H1 (cell line): Measurements from ENCODE around the gene PRSS50. TPM values are rescaled to one million over a fixed set of nuclear protein-coding genes. Genes with fewer than 3 reads are reported as not detected.

Experiments used
- CTCF ChIA-PET: fragments of 300-600 bp; sonication (Branson Sonifier 250); formaldehyde crosslinking; loops from one replicate; lab custom pipeline; 2021; ENCODE audit not compliant: partially characterized antibody; lab: Charles Lee
- POLR2A ChIA-PET: fragments of 300-600 bp; sonication (Branson Sonifier 250); formaldehyde crosslinking; loops from one replicate; lab custom pipeline; 2021; ENCODE audit warnings: inconsistent platforms; ENCODE audit not compliant: partially characterized antibody; lab: Charles Lee
- DNase-seq, 2 experiments: peaks; one replicate each; pipeline versions ENCODE4 v3.0.0 to v3.0.0-alpha.2; 2010 to 2022; ENCODE audit warnings: low spot score in 2 of 2, low read depth in 1 of 2, mixed read lengths in 1 of 2
- FAIRE-seq: peaks from 2 replicates; lab custom pipeline; 2011; peaks lifted over from hg19 to GRCh38; lab: Jason Lieb, UNC
- H2AFZ ChIP-seq: 2 replicates; pipeline ENCODE4 v1.8.1; 2012; ENCODE audit warnings: low read length, inconsistent platforms
- H2AK5ac ChIP-seq: 2 replicates; pipeline ENCODE4 v1.6.1; 2013; ENCODE audit warnings: low read depth, low read length
- H2BK120ac ChIP-seq: replicated peaks from 2 replicates; pipeline ENCODE3; 2013; ENCODE audit warnings: low read depth, low read length, inconsistent platforms
- H2BK12ac ChIP-seq: 2 replicates; pipeline ENCODE4 v1.6.1; 2013; ENCODE audit warnings: low read depth, low read length
- H2BK15ac ChIP-seq: 2 replicates; pipeline ENCODE4 v1.6.1; 2013; ENCODE audit warnings: low read length
- H2BK20ac ChIP-seq: 2 replicates; pipeline ENCODE4 v1.6.1; 2013; ENCODE audit warnings: low read length
- H2BK5ac ChIP-seq: 2 replicates; pipeline ENCODE4 v1.6.1; 2013; ENCODE audit warnings: low read depth, low read length
- H3K14ac ChIP-seq: 2 replicates; pipeline ENCODE4 v1.6.1; 2013; ENCODE audit warnings: inconsistent platforms; ENCODE audit not compliant: insufficient read length
- H3K18ac ChIP-seq: 2 replicates; pipeline ENCODE4 v1.6.1; 2013; ENCODE audit warnings: low read length; ENCODE audit errors: extremely low read depth
- H3K23ac ChIP-seq: 2 replicates; pipeline ENCODE4 v1.6.1; 2013; ENCODE audit warnings: inconsistent platforms; ENCODE audit not compliant: insufficient read length
- H3K23me2 ChIP-seq: 2 replicates; pipeline ENCODE4 v1.6.1; 2013; ENCODE audit warnings: low read depth, low read length
- H3K27ac ChIP-seq: 2 replicates; pipeline ENCODE4 v1.6.1; 2011; ENCODE audit warnings: low read depth, low read length, inconsistent platforms
- H3K27me3 ChIP-seq, 4 experiments: replicated peaks in 1 of 4; 1 replicate in 1 of 4; 2 replicates in 3 of 4; pipeline versions ENCODE4 v1.6.1 to v1.8.1; 2011 to 2013; ENCODE audit warnings: low read length in 3 of 4, mild to moderate bottlenecking in 3 of 4, inconsistent platforms in 2 of 4, mixed read lengths in 2 of 4, moderate library complexity in 1 of 4; ENCODE audit not compliant: control insufficient read depth in 3 of 4, insufficient read depth in 3 of 4; ENCODE audit errors: extremely low read depth in 1 of 4
- H3K36me3 ChIP-seq, 4 experiments: 2 replicates each; pipeline versions ENCODE4 v1.6.1 to v1.8.1; 2011 to 2013; ENCODE audit warnings: mild to moderate bottlenecking in 4 of 4, low read length in 3 of 4, moderate library complexity in 2 of 4, control low read depth in 1 of 4, inconsistent platforms in 1 of 4; ENCODE audit not compliant: insufficient read depth in 4 of 4, control insufficient read depth in 2 of 4
- H3K4ac ChIP-seq: replicated peaks from 2 replicates; pipeline ENCODE3; 2013; ENCODE audit warnings: low read length, low read depth, mixed read lengths, inconsistent platforms; ENCODE audit not compliant: insufficient read length
- H3K4me1 ChIP-seq, 4 experiments: replicated peaks in 1 of 4; 1 replicate in 1 of 4; 2 replicates in 3 of 4; pipeline versions ENCODE4 v1.6.1 to v1.8.1; 2011 to 2013; ENCODE audit warnings: low read length in 3 of 4, inconsistent platforms in 2 of 4, mixed read lengths in 1 of 4; ENCODE audit not compliant: insufficient read depth in 4 of 4, control insufficient read depth in 3 of 4
- H3K4me2 ChIP-seq, 2 experiments: 2 replicates each; pipeline versions ENCODE4 v1.6.1 to v1.8.1; 2011 to 2013; ENCODE audit warnings: low read depth in 2 of 2, low read length in 2 of 2, control low read depth in 1 of 2, inconsistent platforms in 1 of 2, mild to moderate bottlenecking in 1 of 2; ENCODE audit not compliant: insufficient read depth in 1 of 2
- H3K4me3 ChIP-seq, 4 experiments: fragments of 200-600, 300-600 bp in 1 of 4; sonication (generic), shearing (Covaris generic), sonication (Bioruptor Twin) in 1 of 4; 2 replicates each; pipeline versions ENCODE4 v1.5.1 to v1.8.1; 2011 to 2016; ENCODE audit warnings: low read length in 4 of 4, low read depth in 3 of 4, control low read depth in 2 of 4, inconsistent platforms in 2 of 4, mild to moderate bottlenecking in 2 of 4, mixed read lengths in 1 of 4, moderate library complexity in 1 of 4; ENCODE audit not compliant: insufficient read depth in 2 of 4; ENCODE audit errors: extremely low read depth in 1 of 4
- H3K56ac ChIP-seq: replicated peaks from 2 replicates; pipeline ENCODE3; 2013; ENCODE audit warnings: low read depth, mild to moderate bottlenecking, mixed read lengths, low read length, inconsistent platforms; ENCODE audit not compliant: insufficient read length
- H3K79me1 ChIP-seq: 2 replicates; pipeline ENCODE4 v1.6.1; 2013; ENCODE audit warnings: low read depth, low read length, control low read depth
- H3K79me2 ChIP-seq, 2 experiments: 2 replicates each; pipeline versions ENCODE4 v1.6.1 to v1.8.1; 2012 to 2013; ENCODE audit warnings: low read length in 2 of 2, mild to moderate bottlenecking in 2 of 2, inconsistent platforms in 1 of 2; ENCODE audit not compliant: insufficient read depth in 2 of 2, control insufficient read depth in 1 of 2
- H3K9ac ChIP-seq, 4 experiments: replicated peaks in 1 of 4; 1 replicate in 1 of 4; 2 replicates in 3 of 4; pipeline versions ENCODE4 v1.6.1 to v1.8.1; 2011 to 2013; ENCODE audit warnings: low read depth in 3 of 4, low read length in 3 of 4, control low read depth in 2 of 4, mild to moderate bottlenecking in 2 of 4, moderate library complexity in 2 of 4, inconsistent platforms in 1 of 4; ENCODE audit errors: extremely low read depth in 1 of 4
- H3K9me3 ChIP-seq, 2 experiments: 2 replicates each; pipeline versions ENCODE4 v1.6.1 to v1.8.1; 2012 to 2013; ENCODE audit warnings: mild to moderate bottlenecking in 2 of 2, moderate library complexity in 2 of 2, control low read depth in 1 of 2, inconsistent platforms in 1 of 2, low read depth in 1 of 2, low read length in 1 of 2, mixed read lengths in 1 of 2; ENCODE audit not compliant: insufficient read depth in 2 of 2
- H4K20me1 ChIP-seq, 2 experiments: replicated peaks in 1 of 2; 2 replicates each; pipeline versions ENCODE3 to v1.8.1; 2011 to 2013; ENCODE audit warnings: inconsistent platforms in 2 of 2, low read length in 2 of 2, mild to moderate bottlenecking in 1 of 2; ENCODE audit not compliant: insufficient read depth in 2 of 2, control insufficient read depth in 1 of 2
- H4K5ac ChIP-seq: 2 replicates; pipeline ENCODE4 v1.6.1; 2013; ENCODE audit warnings: low read length, low read depth, mixed read lengths, inconsistent platforms; ENCODE audit not compliant: insufficient read length
- H4K8ac ChIP-seq: 2 replicates; pipeline ENCODE4 v1.8.0; 2013; ENCODE audit warnings: mild to moderate bottlenecking, moderate library complexity, low read length, inconsistent platforms; ENCODE audit not compliant: insufficient read depth; ENCODE audit errors: extremely low read depth
- H4K91ac ChIP-seq: replicated peaks from 2 replicates; pipeline ENCODE3; 2013; ENCODE audit warnings: low read length, mixed read lengths, inconsistent platforms; ENCODE audit not compliant: insufficient read length
- CHD1 ChIP-seq: IDR thresholded peaks from 2 replicates; pipeline ENCODE4 v1.6.1; 2012; ENCODE audit warnings: low read depth, low read length, improper control_type of control experiment
- CTCF ChIP-seq, 3 experiments: IDR thresholded peaks; 1 replicate in 2 of 3; 2 replicates in 1 of 3; pipeline versions ENCODE4 v1.5.1 to v1.6.1; 2011; ENCODE audit warnings: low read length in 3 of 3, mild to moderate bottlenecking in 3 of 3, inconsistent platforms in 2 of 3, low read depth in 1 of 3, moderate library complexity in 1 of 3; ENCODE audit not compliant: insufficient read depth in 1 of 3; ENCODE audit errors: control extremely low read depth in 1 of 3
- FOSL1 ChIP-seq: IDR thresholded peaks from 2 replicates; pipeline ENCODE4 v1.6.1; 2011; ENCODE audit warnings: mild to moderate bottlenecking, low read depth, low read length, moderate library complexity; ENCODE audit not compliant: insufficient read depth
- KDM1A ChIP-seq: fragments of 200-600, 300-600 bp; sonication (generic); IDR thresholded peaks from 2 replicates; pipeline ENCODE4 v1.7.1; 2016; ENCODE audit warnings: mild to moderate bottlenecking, low read length, borderline replicate concordance
- POLR2A ChIP-seq, 2 experiments: IDR thresholded peaks; 1 replicate in 1 of 2; 2 replicates in 1 of 2; pipeline ENCODE4 v1.6.1; 2011; ENCODE audit warnings: low read depth in 2 of 2, low read length in 2 of 2, mild to moderate bottlenecking in 2 of 2; ENCODE audit errors: control extremely low read depth in 1 of 2
- SAP30 ChIP-seq: fragments of 300-600 bp; sonication (generic); IDR thresholded peaks from 2 replicates; pipeline ENCODE4 v1.7.1; 2012; ENCODE audit warnings: low read length, moderate library complexity, mild to moderate bottlenecking, inconsistent platforms; ENCODE audit not compliant: insufficient read depth, insufficient replicate concordance
- SP2 ChIP-seq: IDR thresholded peaks from 2 replicates; pipeline ENCODE4 v1.6.1; 2012; ENCODE audit warnings: mild to moderate bottlenecking, low read length, inconsistent platforms
- TAF7 ChIP-seq: optimal IDR thresholded peaks from 2 replicates; pipeline ENCODE3; 2011; ENCODE audit warnings: low read depth, mild to moderate bottlenecking, inconsistent platforms, low read length, moderate library complexity, borderline replicate concordance
- ZNF274 ChIP-seq: IDR thresholded peaks from 2 replicates; pipeline ENCODE4 v1.7.0; 2012; ENCODE audit warnings: low read length, borderline replicate concordance; ENCODE audit errors: extremely low read depth
- WGBS, 2 experiments: shearing (Covaris generic) in 1 of 2; methylation state at CpG; one replicate each; pipeline versions ENCODE4 v1.1.6 to v1.1.7; 2013 to 2015; ENCODE audit warnings: low lambda C conversion rate in 2 of 2, mixed read lengths in 2 of 2, inconsistent platforms in 1 of 2, low coverage in 1 of 2, missing lambda C conversion rate in 1 of 2; ENCODE audit not compliant: insufficient replicate concordance in 2 of 2, insufficient coverage in 1 of 2, insufficient read length in 1 of 2; ENCODE audit errors: extremely low coverage in 1 of 2, missing lambda C conversion rate in 1 of 2; 5-methylcytosine and 5-hydroxymethylcytosine counted together
- polyA plus RNA-seq, 7 experiments: library from polyadenylated mRNA; depleted of rRNA in 3 of 7; stranded (reverse) in 5 of 7; unstranded in 2 of 7; fragments of >200 nt in 5 of 7; fragments of 200-250 nt in 2 of 7; gene quantifications; 1 replicate in 5 of 7; 2 replicates in 1 of 7; 4 replicates in 1 of 7; pipeline versions ENCODE4 v1.2.1 to v1.2.3, GENCODE V29; 2011 to 2013; ENCODE audit warnings: missing spikeins in 2 of 7, mixed read lengths in 2 of 7
- total RNA-seq: library from RNA; stranded (reverse); fragmentation: NEBNext Ultra II Directional; extraction: Animal tissue kit (Norgen Biotek cat#: 25700); gene quantifications from 2 replicates; pipeline ENCODE4 v1.2.1, GENCODE V29; 2021

The PRSS50 gene
- total and polyA plus RNA-seq, 2 of the 8 experiments (the other 6 are each of a cell fraction or from before 2014, with no cell fraction given), result 0.47 to 0.71 TPM

DNA sequence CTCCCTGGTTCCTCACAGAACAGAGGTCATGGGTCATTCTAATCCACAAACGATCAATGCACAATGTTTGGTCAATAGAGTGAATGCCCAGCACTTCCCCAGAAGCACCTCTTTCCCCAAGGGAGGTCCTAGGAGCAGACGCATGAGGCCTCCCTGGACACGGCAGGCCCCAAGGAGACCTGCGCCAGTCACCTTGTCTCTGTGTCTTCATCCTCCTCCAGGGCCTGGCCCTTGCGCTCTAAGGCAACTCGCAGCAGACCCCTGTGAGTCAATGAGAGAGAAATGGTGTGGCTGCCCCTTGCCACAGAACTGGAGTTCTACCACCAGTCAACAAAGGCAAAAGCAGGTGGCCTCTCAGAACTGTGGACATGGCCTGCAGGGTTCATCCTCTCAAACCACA lies 42.2 kb downstream of the PRSS50 start:
- Histone ChIP-seq H3K23me2 (no peaks in the 10 kb centered on the region), H2BK15ac (no peak overlapping the region), H3K4me2 (no peak overlapping the region), H2BK5ac (no peak overlapping the region), H3K27ac (no peak overlapping the region), H3K9ac (no peak overlapping the region), H3K27me3 (no peaks in the 10 kb centered on the region), H3K4me1 (no peaks in the 10 kb centered on the region; a peak in 1 of 7 replicates), H3K23ac (no peak overlapping the region), H3K36me3 (no peaks in the 10 kb centered on the region), H2BK20ac (no peak overlapping the region), H3K14ac (no peak overlapping the region), H3K18ac (no peak overlapping the region), H3K79me2 (no peaks in the 10 kb centered on the region), H3K4me3 (no peak overlapping the region), H4K20me1 (peaks cover 0 to 1% of the 10 kb centered on the region in 2 experiments), H3K79me1 (no peaks in the 10 kb centered on the region), H4K8ac (no peak overlapping the region), H2BK12ac (no peak overlapping the region), H2AK5ac (no peak overlapping the region), H2BK120ac (no peak overlapping the region), H4K5ac (no peak overlapping the region), H3K4ac (no peak overlapping the region), H2AFZ (no peak overlapping the region), H3K56ac (no peak overlapping the region), H4K91ac (no peak overlapping the region), H3K9me3 (no peaks in the 10 kb centered on the region)
- TF ChIP-seq SP2, result no peak
- TF ChIP-seq FOSL1, result no peak
- TF ChIP-seq CHD1, result no peak
- TF ChIP-seq ZNF274, result no peak
- TF ChIP-seq KDM1A, result no peak
- no peak for TF ChIP-seq POLR2A (IDR thresholded peaks at IDR 0.05; ENCODE audit: control extremely low read depth in 1 of 2, low read depth in 2 of 2, low read length in 2 of 2)
- no peak for TF ChIP-seq CTCF (IDR thresholded peaks at IDR 0.05; ENCODE audit: control extremely low read depth in 1 of 3, insufficient read depth in 1 of 3, low read depth in 1 of 3, low read length in 3 of 3)
- no peak for TF ChIP-seq SAP30
- no peak for TF ChIP-seq TAF7
- 87% methylated on average over 6 of the region's 6 CpGs; no CpG with 5 or more reads in 1 of the 2 experiments for WGBS, 2 experiments
- ChIA-PET POLR2A (interaction anchor here (1.4 to 2.7 kb wide), 2 partner anchors 18 to 89 kb away, joined by 6 to 7 read pairs; partner anchors contain the start of gene ALS2CL), CTCF (interaction anchor here (0.6 to 4.2 kb wide), 10 partner anchors 9 to 282 kb away, joined by 3 to 32 read pairs (median 4); partner anchors contain the start of gene ALS2CL)
- FAIRE-seq (no peak), DNase-seq (no peak)
